HCT116 (cell line): ENCODE data around the gene KMT2C.

Source experiments
- CTCF ChIP-seq, 3 experiments: fragments of 200-600 bp in 1 of 3; sonication (generic) in 1 of 3; IDR thresholded peaks in 2 of 3; conservative IDR thresholded peaks in 1 of 3; 2 replicates each; pipeline ENCODE4 v1.5.1; 2012 to 2017; ENCODE audit warnings: low read depth in 2 of 3, low read length in 2 of 3, antibody characterized with exemption in 1 of 3, borderline replicate concordance in 1 of 3, control low read depth in 1 of 3, mild to moderate bottlenecking in 1 of 3, mixed read lengths in 1 of 3, mixed run types in 1 of 3, moderate library complexity in 1 of 3; ENCODE audit not compliant: insufficient read depth in 1 of 3
- EZH2 ChIP-seq: fragments of 200-600 bp; sonication (generic); IDR thresholded peaks from 2 replicates; pipeline ENCODE4 v1.6.1; 2017; ENCODE audit warnings: antibody characterized with exemption, mixed run types
- JUND ChIP-seq: IDR thresholded peaks from 2 replicates; pipeline ENCODE4 v1.6.1; 2012
- SIN3A ChIP-seq: IDR thresholded peaks from 2 replicates; pipeline ENCODE4 v1.6.1; 2012; ENCODE audit warnings: low read depth
- ZFX ChIP-seq: fragments of 450-650 bp; IDR thresholded peaks from 2 replicates; pipeline ENCODE4 v1.6.1; 2017
- TF ChIP-seq, protein P1 (sequence below): IDR thresholded peaks from 2 replicates; pipeline ENCODE4 v1.6.1; 2012
- TF ChIP-seq, protein P2 (sequence below): IDR thresholded peaks from 2 replicates; pipeline ENCODE4 v1.6.1; 2011; ENCODE audit warnings: mild to moderate bottlenecking, low read length, moderate library complexity; ENCODE audit not compliant: insufficient replicate concordance; ENCODE audit errors: extremely low read depth

DNA sequence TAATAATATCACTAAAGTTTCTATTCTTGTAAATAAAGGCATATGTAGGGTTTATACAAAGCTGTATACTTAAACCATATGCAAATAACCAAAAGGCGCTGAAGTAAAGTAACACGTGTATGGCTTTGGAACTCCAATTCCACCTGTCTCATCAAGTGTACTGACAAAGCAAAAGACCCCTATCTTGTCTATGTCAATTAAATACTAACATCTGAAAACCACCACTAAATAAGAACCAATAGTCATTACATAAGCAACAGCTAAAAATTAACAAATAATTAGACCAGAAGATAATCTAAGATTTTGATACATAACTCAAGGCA, 93.9 kb downstream of the KMT2C start:
- TF ChIP-seq CTCF (IDR thresholded peaks at IDR 0.05 in 2 of 3, conservative IDR thresholded peaks at IDR 0.05 in 1 of 3; ENCODE audit: borderline replicate concordance in 1 of 3, insufficient read depth in 1 of 3, low read depth in 2 of 3, low read length in 2 of 3) (no peak), SIN3A (no peak), JUND (no peak), EZH2 (no peak), ZFX (no peak)
- TF ChIP-seq, protein P1, sequence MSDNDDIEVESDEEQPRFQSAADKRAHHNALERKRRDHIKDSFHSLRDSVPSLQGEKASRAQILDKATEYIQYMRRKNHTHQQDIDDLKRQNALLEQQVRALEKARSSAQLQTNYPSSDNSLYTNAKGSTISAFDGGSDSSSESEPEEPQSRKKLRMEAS = no peak
- TF ChIP-seq, protein P2, sequence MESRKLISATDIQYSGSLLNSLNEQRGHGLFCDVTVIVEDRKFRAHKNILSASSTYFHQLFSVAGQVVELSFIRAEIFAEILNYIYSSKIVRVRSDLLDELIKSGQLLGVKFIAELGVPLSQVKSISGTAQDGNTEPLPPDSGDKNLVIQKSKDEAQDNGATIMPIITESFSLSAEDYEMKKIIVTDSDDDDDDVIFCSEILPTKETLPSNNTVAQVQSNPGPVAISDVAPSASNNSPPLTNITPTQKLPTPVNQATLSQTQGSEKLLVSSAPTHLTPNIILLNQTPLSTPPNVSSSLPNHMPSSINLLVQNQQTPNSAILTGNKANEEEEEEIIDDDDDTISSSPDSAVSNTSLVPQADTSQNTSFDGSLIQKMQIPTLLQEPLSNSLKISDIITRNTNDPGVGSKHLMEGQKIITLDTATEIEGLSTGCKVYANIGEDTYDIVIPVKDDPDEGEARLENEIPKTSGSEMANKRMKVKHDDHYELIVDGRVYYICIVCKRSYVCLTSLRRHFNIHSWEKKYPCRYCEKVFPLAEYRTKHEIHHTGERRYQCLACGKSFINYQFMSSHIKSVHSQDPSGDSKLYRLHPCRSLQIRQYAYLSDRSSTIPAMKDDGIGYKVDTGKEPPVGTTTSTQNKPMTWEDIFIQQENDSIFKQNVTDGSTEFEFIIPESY = no peak
